Activated T-cell treated with anti-CD3 and anti-CD28 coated beads, Interleukin-2, amount 50 U/mL, for 24 hours (primary cell): ENCODE results near the gene CTDSPL.

Experiments used
- DNase-seq: peaks from one replicate; pipeline ENCODE4 v3.0.0-alpha.2; 2020
- H3K27ac Mint-ChIP-seq: 2 replicates; pipeline ENCODE4 v1.8.0; 2020; ENCODE audit warnings: mild to moderate bottlenecking, mixed read lengths
- H3K27me3 Mint-ChIP-seq: 2 replicates; pipeline ENCODE4 v1.8.0; 2020; ENCODE audit warnings: mixed read lengths
- H3K36me3 Mint-ChIP-seq: 2 replicates; pipeline ENCODE4 v1.8.0; 2020; ENCODE audit warnings: low read depth, mixed read lengths
- H3K4me1 Mint-ChIP-seq: 2 replicates; pipeline ENCODE4 v1.8.0; 2020; ENCODE audit warnings: low read depth, mixed read lengths
- H3K4me3 Mint-ChIP-seq: 2 replicates; pipeline ENCODE4 v1.8.0; 2020; ENCODE audit warnings: mild to moderate bottlenecking, moderate library complexity, mixed read lengths
- H3K9me3 Mint-ChIP-seq: 2 replicates; pipeline ENCODE4 v1.8.0; 2020; ENCODE audit warnings: mixed read lengths

The CTDSPL gene

GRCh38 chr3:37924453-37924852 lies 62.8 kb downstream of the CTDSPL start:
- H3K4me1 Mint-ChIP-seq, result no peaks in the 10 kb centered on the region
- DNase-seq, result no peak
- H3K9me3 Mint-ChIP-seq, result no peaks in the 10 kb centered on the region
- H3K4me3 Mint-ChIP-seq, result no peak overlapping the region
- H3K27ac Mint-ChIP-seq, result no peak overlapping the region
- no peaks in the 10 kb centered on the region for H3K27me3 Mint-ChIP-seq
- no peaks in the 10 kb centered on the region for H3K36me3 Mint-ChIP-seq

GRCh38 chr3:37925157-37925556 lies 63.5 kb downstream of the CTDSPL start:
- no peak for DNase-seq
- Mint-ChIP-seq H3K9me3 (no peaks in the 10 kb centered on the region), H3K27ac (no peak overlapping the region), H3K4me1 (no peaks in the 10 kb centered on the region), H3K4me3 (no peak overlapping the region), H3K27me3 (no peaks in the 10 kb centered on the region), H3K36me3 (no peaks in the 10 kb centered on the region)

GRCh38 chr3:37926611-37927010 lies 64.9 kb downstream of the CTDSPL start:
- DNase-seq, result no peak

GRCh38 chr3:37930495-37930894 lies 68.8 kb downstream of the CTDSPL start:
- H3K27ac Mint-ChIP-seq, result no peak overlapping the region
- no peak for DNase-seq
- no peaks in the 10 kb centered on the region for H3K4me1 Mint-ChIP-seq
- H3K36me3 Mint-ChIP-seq, result no peaks in the 10 kb centered on the region
- H3K9me3 Mint-ChIP-seq, result no peaks in the 10 kb centered on the region
- H3K27me3 Mint-ChIP-seq, result no peaks in the 10 kb centered on the region
- H3K4me3 Mint-ChIP-seq, result no peak overlapping the region

More at GRCh38 chr3:37926611-37927010, 64.9 kb downstream of the CTDSPL start:
- Mint-ChIP-seq H3K4me3 (no peak overlapping the region), H3K36me3 (no peaks in the 10 kb centered on the region), H3K27me3 (no peaks in the 10 kb centered on the region), H3K27ac (no peak overlapping the region), H3K9me3 (no peaks in the 10 kb centered on the region), H3K4me1 (no peaks in the 10 kb centered on the region)

GRCh38 chr3:37932505-37932904 lies 70.8 kb downstream of the CTDSPL start:
- Mint-ChIP-seq H3K27ac (no peak overlapping the region), H3K27me3 (no peaks in the 10 kb centered on the region)

GRCh38 chr3:37934631-37935289 lies 73.1 kb downstream of the CTDSPL start:
- H3K27ac Mint-ChIP-seq, result no peak overlapping the region
- no peaks in the 10 kb centered on the region for H3K36me3 Mint-ChIP-seq
- no peak for DNase-seq
- H3K4me1 Mint-ChIP-seq, result no peaks in the 10 kb centered on the region
- no peaks in the 10 kb centered on the region for H3K27me3 Mint-ChIP-seq
- no peaks in the 10 kb centered on the region for H3K9me3 Mint-ChIP-seq
- no peak overlapping the region for H3K4me3 Mint-ChIP-seq

More at GRCh38 chr3:37932505-37932904, 70.8 kb downstream of the CTDSPL start:
- no peak for DNase-seq
- H3K9me3 Mint-ChIP-seq, result no peaks in the 10 kb centered on the region
- no peaks in the 10 kb centered on the region for H3K4me1 Mint-ChIP-seq
- no peaks in the 10 kb centered on the region for H3K36me3 Mint-ChIP-seq
- H3K4me3 Mint-ChIP-seq, result no peak overlapping the region

GRCh38 chr3:37935290-37935668 lies 73.6 kb downstream of the CTDSPL start:
- H3K9me3 Mint-ChIP-seq, result no peaks in the 10 kb centered on the region
- H3K4me3 Mint-ChIP-seq, result no peak overlapping the region
- no peaks in the 10 kb centered on the region for H3K36me3 Mint-ChIP-seq
- no peak overlapping the region for H3K27ac Mint-ChIP-seq
- no peaks in the 10 kb centered on the region for H3K27me3 Mint-ChIP-seq
- no peak for DNase-seq
- H3K4me1 Mint-ChIP-seq, result no peaks in the 10 kb centered on the region

GRCh38 chr3:37935756-37936666 lies 74.3 kb downstream of the CTDSPL start:
- no peak overlapping the region for H3K4me3 Mint-ChIP-seq
- H3K9me3 Mint-ChIP-seq, result no peaks in the 10 kb centered on the region
- no peaks in the 10 kb centered on the region for H3K27me3 Mint-ChIP-seq
- no peak overlapping the region for H3K27ac Mint-ChIP-seq
- no peaks in the 10 kb centered on the region for H3K36me3 Mint-ChIP-seq
- DNase-seq, result no peak
- H3K4me1 Mint-ChIP-seq, result no peaks in the 10 kb centered on the region

- no peaks in the 10 kb centered on the region for H3K36me3 Mint-ChIP-seq
- H3K4me1 Mint-ChIP-seq, result no peaks in the 10 kb centered on the region
- no peaks in the 10 kb centered on the region for H3K27me3 Mint-ChIP-seq
- DNase-seq, result no peak
- H3K9me3 Mint-ChIP-seq, result no peaks in the 10 kb centered on the region
- H3K27ac Mint-ChIP-seq, result no peak overlapping the region
- H3K4me3 Mint-ChIP-seq, result no peak overlapping the region
These were observed 75.5 kb downstream of the CTDSPL start for GRCh38 chr3:37937156-37937555.

- H3K27ac Mint-ChIP-seq, result no peak overlapping the region
These were observed 76.3 kb downstream of the CTDSPL start for GRCh38 chr3:37938011-37938410.

GRCh38 chr3:37940242-37940908 lies 78.7 kb downstream of the CTDSPL start:
- peaks cover 6% of the 10 kb centered on the region for H3K4me1 Mint-ChIP-seq
- no peak overlapping the region for H3K4me3 Mint-ChIP-seq
- H3K36me3 Mint-ChIP-seq, result no peaks in the 10 kb centered on the region
- H3K27ac Mint-ChIP-seq, result no peak overlapping the region
- no peak for DNase-seq
- H3K9me3 Mint-ChIP-seq, result no peaks in the 10 kb centered on the region
- no peaks in the 10 kb centered on the region for H3K27me3 Mint-ChIP-seq

More at GRCh38 chr3:37938011-37938410, 76.3 kb downstream of the CTDSPL start:
- no peaks in the 10 kb centered on the region for H3K36me3 Mint-ChIP-seq
- no peak overlapping the region for H3K4me3 Mint-ChIP-seq
- no peaks in the 10 kb centered on the region for H3K27me3 Mint-ChIP-seq
- H3K4me1 Mint-ChIP-seq, result no peaks in the 10 kb centered on the region
- no peak for DNase-seq
- H3K9me3 Mint-ChIP-seq, result no peaks in the 10 kb centered on the region

GRCh38 chr3:37941608-37942508 lies 80.2 kb downstream of the CTDSPL start:
- Mint-ChIP-seq H3K4me3 (no peak overlapping the region), H3K27ac (no peak overlapping the region), H3K27me3 (no peaks in the 10 kb centered on the region), H3K9me3 (no peaks in the 10 kb centered on the region), H3K36me3 (no peaks in the 10 kb centered on the region), H3K4me1 (peaks cover 6% of the 10 kb centered on the region)
- DNase-seq, result no peak

- Mint-ChIP-seq H3K36me3 (no peaks in the 10 kb centered on the region), H3K4me3 (no peak overlapping the region), H3K27me3 (no peaks in the 10 kb centered on the region), H3K27ac (no peak overlapping the region), H3K9me3 (no peaks in the 10 kb centered on the region), H3K4me1 (peaks cover 6% of the 10 kb centered on the region)
- no peak for DNase-seq
These were observed 81.0 kb downstream of the CTDSPL start for GRCh38 chr3:37942646-37943045.

- no peaks in the 10 kb centered on the region for H3K27me3 Mint-ChIP-seq
- no peak overlapping the region for H3K27ac Mint-ChIP-seq
- no peaks in the 10 kb centered on the region for H3K9me3 Mint-ChIP-seq
- H3K4me1 Mint-ChIP-seq, result peaks cover 6% of the 10 kb centered on the region
- DNase-seq, result no peak
- H3K4me3 Mint-ChIP-seq, result no peak overlapping the region
- H3K36me3 Mint-ChIP-seq, result no peaks in the 10 kb centered on the region
These were observed 81.4 kb downstream of the CTDSPL start for GRCh38 chr3:37943126-37943525.
